Measurements from ENCODE around the gene CFAP46. TPM values are rescaled to one million over a fixed set of nuclear protein-coding genes. Genes with fewer than 3 reads are reported as not detected.
A peak's percentile ranks its signal among the peaks of the same experiment; 100 is the strongest.

The CFAP46 gene
- total RNA-seq, 1 donor from 2014 or later, result 3.7 TPM

DNA sequence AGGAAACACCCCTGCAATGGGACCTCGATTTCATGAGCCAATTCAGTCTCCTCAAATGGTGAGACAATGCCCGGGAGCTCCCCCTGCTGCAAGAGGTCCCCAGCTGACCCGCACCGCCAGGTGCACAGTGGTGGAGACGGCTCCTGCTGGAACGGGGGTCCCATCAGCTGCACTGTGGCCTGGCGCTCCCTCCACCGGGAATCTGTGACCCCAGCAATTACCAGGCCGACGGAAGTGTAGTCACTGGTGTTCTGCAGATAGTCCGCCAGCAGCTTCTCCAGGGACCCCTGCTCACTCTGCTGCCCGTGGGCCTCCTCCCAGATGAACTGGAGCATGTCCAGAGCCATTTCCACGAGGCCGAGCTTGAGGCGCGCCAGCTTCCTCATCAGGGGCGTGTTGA is 91.5 kb downstream of the CFAP46 start:
- TF ChIP-seq, protein P1, sequence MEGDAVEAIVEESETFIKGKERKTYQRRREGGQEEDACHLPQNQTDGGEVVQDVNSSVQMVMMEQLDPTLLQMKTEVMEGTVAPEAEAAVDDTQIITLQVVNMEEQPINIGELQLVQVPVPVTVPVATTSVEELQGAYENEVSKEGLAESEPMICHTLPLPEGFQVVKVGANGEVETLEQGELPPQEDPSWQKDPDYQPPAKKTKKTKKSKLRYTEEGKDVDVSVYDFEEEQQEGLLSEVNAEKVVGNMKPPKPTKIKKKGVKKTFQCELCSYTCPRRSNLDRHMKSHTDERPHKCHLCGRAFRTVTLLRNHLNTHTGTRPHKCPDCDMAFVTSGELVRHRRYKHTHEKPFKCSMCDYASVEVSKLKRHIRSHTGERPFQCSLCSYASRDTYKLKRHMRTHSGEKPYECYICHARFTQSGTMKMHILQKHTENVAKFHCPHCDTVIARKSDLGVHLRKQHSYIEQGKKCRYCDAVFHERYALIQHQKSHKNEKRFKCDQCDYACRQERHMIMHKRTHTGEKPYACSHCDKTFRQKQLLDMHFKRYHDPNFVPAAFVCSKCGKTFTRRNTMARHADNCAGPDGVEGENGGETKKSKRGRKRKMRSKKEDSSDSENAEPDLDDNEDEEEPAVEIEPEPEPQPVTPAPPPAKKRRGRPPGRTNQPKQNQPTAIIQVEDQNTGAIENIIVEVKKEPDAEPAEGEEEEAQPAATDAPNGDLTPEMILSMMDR (IDR thresholded peaks at IDR 0.05), result no peak
- ChIA-PET POLR2A (no interaction called here), CTCF (no interaction called here)
- Mint-ChIP-seq H3K4me3 (no peak overlapping the region), H3K9me3 (peaks cover 5% of the 10 kb centered on the region), H3K27ac (no peak overlapping the region), H3K4me1 (peaks cover 12% of the 10 kb centered on the region), H3K36me3 (ENCODE audit: low read depth) (no peaks in the 10 kb centered on the region), H3K27me3 (peaks cover 4% of the 10 kb centered on the region)
- intact Hi-C loops (cut with micrococcal nuclease), result no loop called here
- DNase-seq (no peak), ATAC-seq (ENCODE audit: low read depth) (no peak)

DNA sequence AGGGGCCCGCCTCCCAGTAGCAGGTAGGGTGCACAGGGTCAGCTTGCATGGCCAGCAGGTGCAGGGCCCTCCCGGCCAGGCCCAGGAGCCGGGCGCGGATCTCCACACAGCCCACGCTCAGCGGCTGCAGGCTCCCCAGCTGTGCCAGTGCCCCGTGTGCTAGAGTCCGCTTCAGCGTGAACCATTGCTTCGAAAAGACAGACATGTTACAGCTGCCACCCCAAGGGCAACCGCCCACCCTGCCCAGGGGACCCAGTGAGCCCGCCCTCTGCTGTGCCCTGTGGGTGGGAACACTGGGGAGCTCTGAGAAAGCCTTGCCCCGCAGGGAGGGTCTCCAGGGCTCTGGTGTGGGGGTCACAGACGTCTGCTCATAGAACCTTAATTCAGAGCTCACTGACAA is 92.1 kb downstream of the CFAP46 start:
- Mint-ChIP-seq H3K36me3 (ENCODE audit: low read depth) (no peaks in the 10 kb centered on the region), H3K27me3 (peaks cover 4% of the 10 kb centered on the region), H3K4me1 (peaks cover 12% of the 10 kb centered on the region), H3K27ac (no peak overlapping the region), H3K4me3 (no peak overlapping the region), H3K9me3 (no peaks in the 10 kb centered on the region)
- DNase-seq, result no peak
- POLR2A ChIA-PET, result no interaction called here
- CTCF ChIA-PET, result no interaction called here
- TF ChIP-seq, protein P1 (IDR thresholded peaks at IDR 0.05), result no peak
- no peak for ATAC-seq (ENCODE audit: low read depth)
- intact Hi-C loops (cut with micrococcal nuclease), result no loop called here

- H3K4me1 Mint-ChIP-seq, result peaks cover 12% of the 10 kb centered on the region
- no peaks in the 10 kb centered on the region for H3K36me3 Mint-ChIP-seq (ENCODE audit: low read depth)
- DNase-seq (no peak), ATAC-seq (ENCODE audit: low read depth) (no peak)
- H3K27me3 Mint-ChIP-seq, result peaks cover 4% of the 10 kb centered on the region
- TF ChIP-seq, protein P1 (IDR thresholded peaks at IDR 0.05), result no peak
- H3K4me3 Mint-ChIP-seq, result no peak overlapping the region
- intact Hi-C loops (cut with micrococcal nuclease), result no loop called here
- ChIA-PET CTCF (no interaction called here), POLR2A (no interaction called here)
- no peaks in the 10 kb centered on the region for H3K9me3 Mint-ChIP-seq
- H3K27ac Mint-ChIP-seq, result no peak overlapping the region
Observed at GRCh38 chr10:132849546-132850031, 92.8 kb downstream of the CFAP46 start.

GRCh38 chr10:132848951-132849545 is 93.3 kb downstream of the CFAP46 start:
- ChIA-PET CTCF (no interaction called here), POLR2A (no interaction called here)
- no peaks in the 10 kb centered on the region for H3K36me3 Mint-ChIP-seq (ENCODE audit: low read depth)
- H3K27ac Mint-ChIP-seq, result no peak overlapping the region
- H3K27me3 Mint-ChIP-seq, result peaks cover 4% of the 10 kb centered on the region
- ATAC-seq (ENCODE audit: low read depth), result no peak
- intact Hi-C loops (cut with micrococcal nuclease), result no loop called here
- no peak overlapping the region for H3K4me3 Mint-ChIP-seq
- TF ChIP-seq, protein P1 (IDR thresholded peaks at IDR 0.05), result no peak
- no peak for DNase-seq
- no peaks in the 10 kb centered on the region for H3K9me3 Mint-ChIP-seq
- H3K4me1 Mint-ChIP-seq, result peaks cover 12% of the 10 kb centered on the region

DNA sequence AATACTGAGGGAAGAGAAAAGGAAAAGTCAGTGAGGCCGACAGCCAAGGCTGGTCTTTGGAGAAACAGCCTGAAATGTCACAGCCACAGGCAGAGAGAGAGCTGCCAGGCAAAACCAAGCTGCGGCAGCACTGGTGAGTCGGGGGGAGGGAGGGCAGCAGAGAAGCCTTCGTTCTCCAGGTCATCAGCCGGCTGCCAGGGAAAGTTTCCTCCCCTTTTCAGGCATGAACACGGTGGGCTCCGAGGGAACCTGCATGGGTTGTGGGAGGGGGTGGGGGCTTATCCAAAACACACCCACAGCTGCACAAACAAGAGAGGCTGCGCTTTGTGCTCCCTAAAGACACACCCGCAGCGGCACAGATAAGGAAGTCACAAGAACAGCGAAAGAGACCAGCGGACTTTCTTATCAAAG is 94.1 kb downstream of the CFAP46 start:
- TF ChIP-seq, protein P1 (IDR thresholded peaks at IDR 0.05), result no peak
- H3K4me1 Mint-ChIP-seq, result peaks cover 12% of the 10 kb centered on the region
- H3K27ac Mint-ChIP-seq, result no peak overlapping the region
- H3K36me3 Mint-ChIP-seq (ENCODE audit: low read depth), result no peaks in the 10 kb centered on the region
- peak overlapping the region; percentile 67 for H3K4me3 Mint-ChIP-seq
- no peaks in the 10 kb centered on the region for H3K9me3 Mint-ChIP-seq
- no peak for DNase-seq
- peaks cover 2% of the 10 kb centered on the region for H3K27me3 Mint-ChIP-seq
- peak; percentile 34 for ATAC-seq (ENCODE audit: low read depth)
- intact Hi-C loops (cut with micrococcal nuclease), result no loop called here
- ChIA-PET CTCF (no interaction called here), POLR2A (no interaction called here)
